ENCODE measurements around the gene LACC1.

The LACC1 gene

GRCh38 chr13:43918636-43919035 is 38.9 kb downstream of the LACC1 start:
- no peak for DNase-seq (ENCODE audit: extremely low read depth, low read depth)
- H3K4me3 ChIP-seq (replicated peaks; ENCODE audit: low read depth, low read length): no peak overlapping the region
- no peak for TF ChIP-seq CTCF (IDR thresholded peaks at IDR 0.05; ENCODE audit: low read depth, low read length, missing control alignments)

GRCh38 chr13:43920965-43921674 is 41.4 kb downstream of the LACC1 start:
- no peak for TF ChIP-seq CTCF (IDR thresholded peaks at IDR 0.05; ENCODE audit: low read depth, low read length, missing control alignments)
- H3K4me3 ChIP-seq (replicated peaks; ENCODE audit: low read depth, low read length): no peak overlapping the region
- no peak for DNase-seq (ENCODE audit: extremely low read depth, low read depth)

- DNase-seq (ENCODE audit: extremely low read depth, low read depth): no peak
- H3K4me3 ChIP-seq (replicated peaks; ENCODE audit: low read depth, low read length): no peak overlapping the region
- no peak for TF ChIP-seq CTCF (IDR thresholded peaks at IDR 0.05; ENCODE audit: low read depth, low read length, missing control alignments)
Measured at GRCh38 chr13:43924549-43925245, 45.0 kb downstream of the LACC1 start.

GRCh38 chr13:43929947-43930346 is 50.2 kb downstream of the LACC1 start:
- no peak for TF ChIP-seq CTCF (IDR thresholded peaks at IDR 0.05; ENCODE audit: low read depth, low read length, missing control alignments)
- no peak for DNase-seq (ENCODE audit: extremely low read depth, low read depth)

GRCh38 chr13:43933378-43933777 is 53.7 kb downstream of the LACC1 start:
- no peak overlapping the region for H3K4me3 ChIP-seq (replicated peaks; ENCODE audit: low read depth, low read length)

More at GRCh38 chr13:43929947-43930346, 50.2 kb downstream of the LACC1 start:
- H3K4me3 ChIP-seq (replicated peaks; ENCODE audit: low read depth, low read length): no peak overlapping the region

GRCh38 chr13:43934273-43934672 is 54.6 kb downstream of the LACC1 start:
- TF ChIP-seq CTCF (IDR thresholded peaks at IDR 0.05; ENCODE audit: low read depth, low read length, missing control alignments): no peak
- H3K4me3 ChIP-seq (replicated peaks; ENCODE audit: low read depth, low read length): no peak overlapping the region
- DNase-seq (ENCODE audit: extremely low read depth, low read depth): no peak

More at GRCh38 chr13:43933378-43933777, 53.7 kb downstream of the LACC1 start:
- TF ChIP-seq CTCF (IDR thresholded peaks at IDR 0.05; ENCODE audit: low read depth, low read length, missing control alignments): no peak
- no peak for DNase-seq (ENCODE audit: extremely low read depth, low read depth)
